Liver (tissue), 9 donors: ENCODE results near the gene CREB5. TPM values are rescaled to one million over a fixed set of nuclear protein-coding genes. Genes with fewer than 3 reads are reported as not detected.

Experiments
- DNase-seq: peaks from one replicate; pipeline ENCODE4 v3.0.0-alpha.2; 2017; ENCODE audit warnings: low spot score
- H3K27ac ChIP-seq, 2 donors: one replicate each; pipeline ENCODE4 v1.7.0; 2013; ENCODE audit warnings: inconsistent platforms in 2 of 2, low read length in 2 of 2, control low read depth in 1 of 2, low read depth in 1 of 2, mild to moderate bottlenecking in 1 of 2
- H3K27me3 ChIP-seq, 4 donors: one replicate each; pipeline versions ENCODE4 v1.6.1 to v1.7.0; 2013; ENCODE audit warnings: low read length in 3 of 4, inconsistent platforms in 1 of 4, mild to moderate bottlenecking in 1 of 4, moderate library complexity in 1 of 4; ENCODE audit not compliant: control insufficient read depth in 4 of 4, insufficient read depth in 4 of 4
- H3K36me3 ChIP-seq, 4 donors: one replicate each; pipeline versions ENCODE4 v1.6.1 to v1.7.0; 2013; ENCODE audit warnings: low read length in 3 of 4, mild to moderate bottlenecking in 3 of 4, low read depth in 1 of 4, moderate library complexity in 1 of 4; ENCODE audit not compliant: control insufficient read depth in 4 of 4, insufficient read depth in 3 of 4
- H3K4me1 ChIP-seq, 4 donors: one replicate each; pipeline versions ENCODE4 v1.6.1 to v1.7.0; 2013; ENCODE audit warnings: low read length in 3 of 4, mild to moderate bottlenecking in 3 of 4, moderate library complexity in 1 of 4; ENCODE audit not compliant: control insufficient read depth in 4 of 4, insufficient read depth in 4 of 4
- H3K4me3 ChIP-seq, 3 donors: one replicate each; pipeline versions ENCODE4 v1.6.1 to v1.7.0; 2013; ENCODE audit warnings: low read length in 3 of 3, control low read depth in 1 of 3, low read depth in 1 of 3, mild to moderate bottlenecking in 1 of 3
- H3K9ac ChIP-seq, 2 donors: one replicate each; pipeline ENCODE4 v1.7.0; 2013; ENCODE audit warnings: low read length in 2 of 2, mild to moderate bottlenecking in 2 of 2, moderate library complexity in 2 of 2, control low read depth in 1 of 2, low read depth in 1 of 2
- H3K9me3 ChIP-seq, 4 donors: one replicate each; pipeline versions ENCODE4 v1.6.1 to v1.7.0; 2013; ENCODE audit warnings: low read length in 3 of 4; ENCODE audit not compliant: control insufficient read depth in 4 of 4
- ATF3 ChIP-seq: IDR thresholded peaks from 2 replicates; pipeline ENCODE4 v1.6.1; 2016; ENCODE audit warnings: antibody characterized with exemption
- CTCF ChIP-seq: fragments of 150-350 bp; IDR thresholded peaks from 2 replicates; pipeline ENCODE4 v1.5.1; 2017; ENCODE audit warnings: improper control_type of control experiment, low read depth, low read length; ENCODE audit not compliant: missing input control
- EGR1 ChIP-seq, 2 donors: IDR thresholded peaks; 2 replicates each; pipeline ENCODE4 v1.6.1; 2016 to 2018; ENCODE audit warnings: antibody characterized with exemption in 2 of 2, low read depth in 2 of 2
- FOXA2 ChIP-seq: IDR thresholded peaks from 2 replicates; pipeline ENCODE4 v1.6.1; 2016; ENCODE audit warnings: antibody characterized with exemption
- GABPA ChIP-seq, 2 donors: IDR thresholded peaks in 1 of 2; conservative IDR thresholded peaks in 1 of 2; 2 replicates each; pipeline ENCODE4 v1.6.1; 2016; ENCODE audit warnings: antibody characterized with exemption in 2 of 2, mild to moderate bottlenecking in 1 of 2, moderate library complexity in 1 of 2
- HNF4A ChIP-seq, 2 donors: conservative IDR thresholded peaks; 2 replicates each; pipeline ENCODE4 v1.6.1; 2016; ENCODE audit warnings: antibody characterized with exemption in 2 of 2, mild to moderate bottlenecking in 2 of 2
- JUND ChIP-seq, 2 donors: IDR thresholded peaks; 2 replicates each; pipeline ENCODE4 v1.6.1; 2016; ENCODE audit warnings: antibody characterized with exemption in 2 of 2
- MAX ChIP-seq: IDR thresholded peaks from 2 replicates; pipeline ENCODE4 v1.6.1; 2016; ENCODE audit warnings: antibody characterized with exemption
- NR2F2 ChIP-seq: IDR thresholded peaks from 2 replicates; pipeline ENCODE4 v1.6.1; 2016; ENCODE audit warnings: antibody characterized with exemption
- REST ChIP-seq: IDR thresholded peaks from 2 replicates; pipeline ENCODE4 v1.6.1; 2016; ENCODE audit warnings: antibody characterized with exemption, mild to moderate bottlenecking
- TAF1 ChIP-seq: conservative IDR thresholded peaks from 2 replicates; pipeline ENCODE4 v1.6.1; 2016; ENCODE audit warnings: antibody characterized with exemption, mild to moderate bottlenecking
- YY1 ChIP-seq: IDR thresholded peaks from 2 replicates; pipeline ENCODE4 v1.6.1; 2016; ENCODE audit warnings: antibody characterized with exemption, mild to moderate bottlenecking
- ZBTB33 ChIP-seq: IDR thresholded peaks from 2 replicates; pipeline ENCODE4 v1.6.1; 2016; ENCODE audit warnings: antibody characterized with exemption
- WGBS: extraction: QIAGEN DNeasy Blood & Tissue Kit; methylation state at CpG from one replicate; pipeline ENCODE4 v1.1.7; 2013; 5-methylcytosine and 5-hydroxymethylcytosine counted together
- polyA plus RNA-seq, 2 donors: library from polyadenylated mRNA; stranded (reverse) in 1 of 2; unstranded in 1 of 2; fragments of 200-250 nt in 1 of 2; fragments of >200 nt in 1 of 2; fragmentation: Nextera tagmentation in 1 of 2; extraction: Ambion mirVana in 1 of 2; gene quantifications; one replicate each; pipeline versions ENCODE4 v1.2.1 to v1.2.3, GENCODE V29; 2013 to 2015
- total RNA-seq, 2 donors: library from RNA; depleted of rRNA; stranded (reverse); fragments of >200 nt; gene quantifications; one replicate each; pipeline ENCODE4 v1.2.3, GENCODE V29; 2014
- donor health status: healthy.
- donor health status: healthy.
- donor health status: healthy.
- donor health status: healthy.
- donor health status: healthy.

Gene CREB5
- total and polyA plus RNA-seq, 4 donors = 0.25 to 0.92 (median 0.67) TPM

- WGBS = 52% methylated on average over 9 of the region's 9 CpGs
- Histone ChIP-seq H3K9ac (no peak overlapping the region), H3K4me1 (no peaks in the 10 kb centered on the region), H3K27me3 (peaks cover 0 to 10% (median under 1%) of the 10 kb centered on the region in 4 donors), H3K27ac (no peak overlapping the region), H3K36me3 (no peaks in the 10 kb centered on the region), H3K9me3 (no peaks in the 10 kb centered on the region), H3K4me3 (no peak overlapping the region)
- no peak for TF ChIP-seq ZBTB33
- no peak for TF ChIP-seq EGR1 (IDR thresholded peaks at IDR 0.05; ENCODE audit: low read depth in 2 of 2)
- TF ChIP-seq REST = no peak
- no peak for DNase-seq
Observed at GRCh38 chr7:28520074-28521015, 108.0 kb downstream of the CREB5 start.

- no peak for DNase-seq
- no peak for TF ChIP-seq MAX
- no peak for TF ChIP-seq JUND (IDR thresholded peaks at IDR 0.05)
- no peak for TF ChIP-seq NR2F2
- TF ChIP-seq TAF1 = no peak
- 66% methylated on average over 3 of the region's 3 CpGs for WGBS
Observed at GRCh38 chr7:28524978-28525377, 112.7 kb downstream of the CREB5 start.

GRCh38 chr7:28528899-28529298 lies 116.6 kb downstream of the CREB5 start:
- H3K36me3 ChIP-seq = no peaks in the 10 kb centered on the region
- DNase-seq = no peak
- no peak overlapping the region for H3K9ac ChIP-seq
- H3K27ac ChIP-seq = no peak overlapping the region
- H3K9me3 ChIP-seq = no peaks in the 10 kb centered on the region
- no peaks in the 10 kb centered on the region for H3K4me1 ChIP-seq
- no peaks in the 10 kb centered on the region for H3K27me3 ChIP-seq
- WGBS = 74% methylated on average over 2 of the region's 2 CpGs
- no peak for TF ChIP-seq FOXA2
- no peak for TF ChIP-seq GABPA (IDR thresholded peaks at IDR 0.05 in 1 of 2, conservative IDR thresholded peaks at IDR 0.05 in 1 of 2)
- TF ChIP-seq YY1 = no peak
- no peak for TF ChIP-seq MAX
- no peak for TF ChIP-seq CTCF
- TF ChIP-seq JUND (IDR thresholded peaks at IDR 0.05) = no peak
- TF ChIP-seq NR2F2 = no peak
- TF ChIP-seq REST = no peak
- no peak for TF ChIP-seq EGR1 (IDR thresholded peaks at IDR 0.05; ENCODE audit: low read depth in 2 of 2)
- no peak for TF ChIP-seq ATF3
- no peak for TF ChIP-seq HNF4A (conservative IDR thresholded peaks at IDR 0.05)
- H3K4me3 ChIP-seq = no peak overlapping the region

More at GRCh38 chr7:28524978-28525377, 112.7 kb downstream of the CREB5 start:
- Histone ChIP-seq H3K4me3 (no peak overlapping the region), H3K36me3 (no peaks in the 10 kb centered on the region), H3K4me1 (no peaks in the 10 kb centered on the region), H3K9ac (no peak overlapping the region), H3K9me3 (no peaks in the 10 kb centered on the region), H3K27ac (no peak overlapping the region), H3K27me3 (peaks cover 0 to 2% (median under 1%) of the 10 kb centered on the region in 4 donors)
